GM12873 (cell line): ENCODE data around the gene ZNF74.

Experiments
- CTCF ChIP-seq: IDR thresholded peaks from 2 replicates; pipeline ENCODE4 v1.5.1; 2012; ENCODE audit warnings: low read depth, mild to moderate bottlenecking, moderate library complexity, low read length, control low read depth; ENCODE audit not compliant: insufficient read depth; ENCODE audit errors: missing control alignments

Gene ZNF74

GRCh38 chr22:20406686-20407408 lies 12.9 kb downstream of the ZNF74 start:
- no peak for TF ChIP-seq CTCF

- TF ChIP-seq CTCF = no peak
Measured at GRCh38 chr22:20407829-20408228, 13.9 kb downstream of the ZNF74 start.

GRCh38 chr22:20408891-20409290 lies 14.9 kb downstream of the ZNF74 start:
- TF ChIP-seq CTCF = no peak

- TF ChIP-seq CTCF = no peak
Measured at GRCh38 chr22:20412474-20413216, 18.7 kb downstream of the ZNF74 start.

- TF ChIP-seq CTCF = no peak
Measured at GRCh38 chr22:20413217-20414058, 19.5 kb downstream of the ZNF74 start.

GRCh38 chr22:20414059-20414440 lies 20.1 kb downstream of the ZNF74 start:
- TF ChIP-seq CTCF = no peak

GRCh38 chr22:20414450-20414849 lies 20.5 kb downstream of the ZNF74 start:
- TF ChIP-seq CTCF = no peak
